Measurements from ENCODE around the gene MRPL52. TPM values are rescaled to one million over a fixed set of nuclear protein-coding genes. Genes with fewer than 3 reads are reported as not detected.
"Not testable (repeated sequence)": the region's sequence is repeated elsewhere in the genome, so short reads cannot be mapped to it uniquely, and the experiment has no call there.

The MRPL52 gene
- 10 to 100 TPM; 93.9 to 97.3 TPM for total RNA-seq

DNA sequence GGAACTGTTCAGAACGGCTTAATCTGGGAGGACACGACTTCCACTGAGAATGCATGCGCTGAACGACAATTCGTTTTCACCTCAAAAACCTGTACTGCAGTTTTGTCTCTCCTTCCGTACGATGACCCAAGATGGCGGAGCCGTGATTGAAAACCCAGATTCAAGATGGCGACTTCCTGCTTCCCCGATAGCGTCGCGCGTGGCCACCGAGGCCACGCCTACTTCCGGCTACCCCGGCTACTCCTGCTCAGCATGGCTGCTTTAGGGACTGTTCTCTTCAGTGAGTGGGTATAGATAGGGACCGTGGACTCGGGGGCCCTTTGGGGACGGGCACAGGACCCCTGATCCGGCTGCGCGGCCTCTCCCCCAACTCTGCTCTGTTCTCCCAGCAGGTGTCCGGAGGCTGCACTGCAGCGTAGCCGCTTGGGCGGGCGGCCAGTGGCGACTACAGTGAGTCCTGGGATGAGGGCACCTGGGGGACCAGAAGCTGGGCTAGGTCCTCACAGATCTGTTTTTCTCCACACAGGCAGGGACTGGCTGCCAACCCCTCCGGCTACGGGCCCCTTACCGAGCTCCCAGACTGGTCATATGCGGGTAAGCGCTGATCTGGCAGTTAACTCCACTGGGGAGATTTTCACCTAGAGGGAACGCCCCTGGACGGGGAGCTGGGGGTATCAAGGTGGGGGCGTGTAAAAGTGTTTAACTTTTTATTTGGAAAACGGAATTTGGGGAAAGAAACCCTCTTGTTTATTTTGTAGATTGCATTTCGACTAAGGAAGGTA lies at the start of gene MRPL52:
Gene MRPL52 (plus strand): TSS at position 227 of the 782 bp plus-strand sequence. CDS start 26 bp downstream, at position 253.
- H3K4me3 Mint-ChIP-seq: peak within 1 kb of the TSS; percentile 95
- H3K4me1 Mint-ChIP-seq (ENCODE audit: low read depth): peaks cover 32% of the 10 kb centered on the region
- peak; percentile 95 for DNase-seq
- peak within 1 kb of the TSS; percentile 96 for H3K27ac Mint-ChIP-seq
- H3K27me3 Mint-ChIP-seq (ENCODE audit: low read depth): no peaks in the 10 kb centered on the region
- H3K36me3 Mint-ChIP-seq (ENCODE audit: low read depth): peaks cover 34% of the 10 kb centered on the region
- ATAC-seq: peak; percentile 93
- ChIA-PET POLR2A (interaction anchor here (0.6 to 1.6 kb wide), 13 partner anchors 9 to 289 kb away, joined by 3 to 10 read pairs (median 4); partner anchors contain the start of genes ACIN1, C14orf119, CEBPE and DAD1), CTCF (interaction anchor here (0.7 to 23.8 kb wide), 12 partner anchors 8 to 272 kb away, joined by 3 to 590 read pairs (median 4); partner anchors contain the start of genes LRP10, OXA1L and PRMT5)
- peaks cover 3% of the 10 kb centered on the region for H3K9me3 Mint-ChIP-seq (ENCODE audit: insufficient read depth)

DNA sequence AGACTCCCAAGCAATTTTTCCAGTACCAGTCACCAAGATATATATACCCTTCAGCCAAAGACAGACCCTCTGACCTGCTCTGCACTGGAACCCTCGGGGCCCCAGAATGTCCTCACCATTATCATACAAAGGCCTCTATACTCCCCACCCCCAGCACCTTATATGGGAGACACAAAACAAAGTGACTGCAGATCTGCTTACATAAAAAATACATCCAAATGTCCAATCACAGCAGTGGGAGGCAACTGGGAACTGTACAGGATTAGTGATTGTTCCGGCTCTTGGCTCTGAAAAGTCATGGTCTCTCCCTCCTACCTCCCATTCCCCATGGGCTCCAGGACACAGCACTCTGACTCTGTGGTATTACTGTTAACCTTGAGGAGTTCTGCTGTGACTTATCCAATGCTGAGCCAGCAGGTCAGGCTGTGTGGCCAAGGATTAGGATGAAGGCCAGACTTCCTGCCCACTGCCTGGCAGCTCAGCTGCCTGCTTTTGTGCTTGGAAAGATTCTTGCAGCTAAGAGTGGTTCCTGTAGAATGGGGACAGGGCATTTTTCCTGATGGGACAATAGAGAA lies 49.5 kb upstream of the MRPL52 start:
- ATAC-seq: no peak
- Mint-ChIP-seq H3K4me3 (no peak overlapping the region), H3K9me3 (ENCODE audit: insufficient read depth) (no peaks in the 10 kb centered on the region), H3K27me3 (ENCODE audit: low read depth) (no peaks in the 10 kb centered on the region), H3K27ac (no peak overlapping the region), H3K4me1 (ENCODE audit: low read depth) (no peaks in the 10 kb centered on the region), H3K36me3 (ENCODE audit: low read depth) (peaks cover 8% of the 10 kb centered on the region)
- ChIA-PET CTCF (interaction anchor here (0.7 kb wide), 1 partner anchor 10 kb away, joined by 4 read pairs; no protein-coding TSS in a partner anchor), POLR2A (interaction anchor here (0.6 kb wide), 2 partner anchors 41 to 287 kb away, joined by 3 to 4 read pairs; no protein-coding TSS in a partner anchor)
- no peak for DNase-seq

GRCh38 chr14:22780941-22781300 lies 48.8 kb upstream of the MRPL52 start:
- CTCF ChIA-PET: interaction anchor here (0.7 to 1.0 kb wide), 2 partner anchors 10 to 44 kb away, joined by 3 to 4 read pairs; no protein-coding TSS in a partner anchor
- H3K4me1 Mint-ChIP-seq (ENCODE audit: low read depth): no peaks in the 10 kb centered on the region

DNA sequence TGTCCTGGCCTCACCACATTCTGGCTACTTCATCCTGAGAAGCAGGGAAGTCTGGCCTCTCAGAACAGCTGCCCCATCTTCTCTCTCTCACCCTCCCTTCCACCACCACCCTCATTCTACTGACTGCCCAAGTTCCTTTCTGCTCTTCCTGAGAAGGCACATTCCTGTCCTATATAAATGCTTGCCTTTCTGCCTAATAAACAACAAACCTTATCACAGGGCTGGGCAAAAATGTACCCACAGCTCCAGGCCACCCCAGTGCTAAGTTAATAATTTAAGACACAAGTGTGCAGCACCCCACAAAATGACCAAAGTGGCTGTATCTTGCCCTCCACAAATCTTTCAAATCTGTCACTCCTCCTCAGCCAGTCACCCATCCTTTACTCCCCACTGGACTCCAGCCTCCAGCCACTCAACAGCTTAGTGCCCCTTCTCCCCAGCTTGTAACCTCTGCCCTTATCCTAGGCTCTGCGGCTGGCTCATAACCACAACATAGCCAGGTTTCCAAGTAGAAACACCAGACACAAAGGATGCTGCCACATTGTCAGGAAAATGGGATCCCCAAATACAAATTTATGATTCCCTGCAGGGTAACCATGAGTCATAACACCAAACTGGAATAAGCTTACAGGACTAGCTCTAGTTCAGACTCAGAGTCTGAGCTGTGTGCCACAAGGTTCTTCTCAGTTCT lies 48.2 kb upstream of the MRPL52 start:
- Mint-ChIP-seq H3K4me1 (ENCODE audit: low read depth) (no peaks in the 10 kb centered on the region), H3K36me3 (ENCODE audit: low read depth) (no peaks in the 10 kb centered on the region), H3K9me3 (ENCODE audit: insufficient read depth) (no peaks in the 10 kb centered on the region), H3K4me3 (no peak overlapping the region), H3K27ac (no peak overlapping the region), H3K27me3 (ENCODE audit: low read depth) (no peaks in the 10 kb centered on the region)
- POLR2A ChIA-PET: interaction anchor here (0.5 kb wide), 1 partner anchor 16 kb away, joined by 3 read pairs; no protein-coding TSS in a partner anchor
- CTCF ChIA-PET: interaction anchor here (1.0 kb wide), 1 partner anchor 43 kb away, joined by 3 read pairs; no protein-coding TSS in a partner anchor
- ATAC-seq (no peak), DNase-seq (no peak)

More at GRCh38 chr14:22780941-22781300, 48.8 kb upstream of the MRPL52 start:
- no peak for ATAC-seq
- POLR2A ChIA-PET: interaction anchor here (0.5 to 0.6 kb wide), 2 partner anchors 16 to 40 kb away, joined by 3 to 4 read pairs; no protein-coding TSS in a partner anchor
- no peak overlapping the region for H3K27ac Mint-ChIP-seq
- H3K36me3 Mint-ChIP-seq (ENCODE audit: low read depth): peaks cover 1% of the 10 kb centered on the region
- H3K9me3 Mint-ChIP-seq (ENCODE audit: insufficient read depth): no peaks in the 10 kb centered on the region
- DNase-seq: no peak
- H3K4me3 Mint-ChIP-seq: no peak overlapping the region
- no peaks in the 10 kb centered on the region for H3K27me3 Mint-ChIP-seq (ENCODE audit: low read depth)

DNA sequence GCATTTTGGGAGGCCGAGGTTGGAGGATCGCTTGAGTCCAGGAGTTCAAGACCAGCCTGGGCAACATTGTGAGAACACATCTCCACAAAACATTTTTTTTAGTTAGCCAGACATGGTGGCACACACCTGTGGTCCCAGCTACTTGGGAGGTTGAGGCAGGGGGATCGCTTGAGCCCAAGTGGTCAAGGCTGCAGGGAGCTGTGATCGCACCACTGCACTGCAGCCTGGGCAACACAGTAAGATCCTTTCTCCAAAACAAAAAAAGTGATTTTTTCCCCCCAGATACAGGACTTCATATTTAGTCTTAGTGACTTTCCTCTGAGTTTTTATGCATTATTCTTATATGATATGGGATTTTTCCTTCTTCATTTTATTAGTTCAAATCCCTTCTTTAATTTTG lies 43.0 kb upstream of the MRPL52 start:
- H3K9me3 Mint-ChIP-seq (ENCODE audit: insufficient read depth): no peaks in the 10 kb centered on the region
- CTCF ChIA-PET: interaction anchor here (0.6 kb wide), 1 partner anchor 22 kb away, joined by 3 read pairs; no protein-coding TSS in a partner anchor
- H3K4me3 Mint-ChIP-seq: no peak overlapping the region
- no peaks in the 10 kb centered on the region for H3K36me3 Mint-ChIP-seq (ENCODE audit: low read depth)
- POLR2A ChIA-PET: no interaction called here
- no peak for DNase-seq
- peaks cover 4% of the 10 kb centered on the region for H3K4me1 Mint-ChIP-seq (ENCODE audit: low read depth)
- H3K27ac Mint-ChIP-seq: no peak overlapping the region
- ATAC-seq: no peak
- H3K27me3 Mint-ChIP-seq (ENCODE audit: low read depth): peaks cover 4% of the 10 kb centered on the region

DNA sequence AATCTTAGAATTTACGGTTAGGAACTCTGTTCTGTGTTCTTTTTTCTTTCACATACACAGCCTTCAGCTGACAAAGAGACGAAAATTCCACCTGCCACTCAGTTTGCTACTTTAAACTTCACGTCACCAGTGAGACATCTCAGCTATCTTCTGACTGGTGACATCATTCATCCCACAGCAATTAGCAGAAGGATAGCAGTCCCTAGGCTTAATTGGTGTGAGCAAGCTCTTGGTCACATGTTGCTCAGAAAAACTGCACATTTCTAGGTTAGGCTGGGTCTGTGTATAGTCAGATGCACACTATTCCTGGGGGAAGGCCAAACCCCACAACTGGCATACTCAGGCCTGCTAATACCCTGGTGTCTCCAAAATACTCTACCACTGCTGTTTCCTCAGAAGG lies 38.4 kb upstream of the MRPL52 start:
- peaks cover 4% of the 10 kb centered on the region for H3K4me1 Mint-ChIP-seq (ENCODE audit: low read depth)
- H3K27me3 Mint-ChIP-seq (ENCODE audit: low read depth): peaks cover 12% of the 10 kb centered on the region
- DNase-seq (no peak), ATAC-seq (no peak)
- no peak overlapping the region for H3K4me3 Mint-ChIP-seq
- no peaks in the 10 kb centered on the region for H3K9me3 Mint-ChIP-seq (ENCODE audit: insufficient read depth)
- no peak overlapping the region for H3K27ac Mint-ChIP-seq
- POLR2A ChIA-PET: interaction anchor here (1.0 kb wide), 1 partner anchor 25 kb away, joined by 3 read pairs; the partner anchor contains the start of gene OXA1L
- CTCF ChIA-PET: interaction anchor here (0.9 to 1.6 kb wide), 2 partner anchors 11 to 192 kb away, joined by 3 to 4 read pairs; no protein-coding TSS in a partner anchor
- no peaks in the 10 kb centered on the region for H3K36me3 Mint-ChIP-seq (ENCODE audit: low read depth)

DNA sequence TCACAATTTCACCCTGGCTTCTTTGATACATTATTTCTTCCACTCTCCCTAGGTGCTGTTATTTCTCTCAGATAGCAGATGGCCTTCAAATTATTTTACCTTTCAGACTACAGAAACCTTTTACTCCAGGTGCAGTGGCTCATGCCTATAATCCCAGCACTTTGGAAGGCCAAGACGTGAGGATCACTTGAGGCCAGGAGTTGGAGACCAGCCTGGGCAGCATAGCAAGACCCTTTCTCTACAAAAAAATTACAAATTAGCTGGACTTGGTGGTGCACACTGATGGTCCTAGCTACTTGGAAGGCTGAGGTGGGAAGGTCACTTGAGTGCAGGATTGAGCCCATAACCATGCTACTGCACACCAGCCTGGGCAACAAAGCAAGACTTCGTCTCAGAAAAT lies 37.5 kb upstream of the MRPL52 start:
- Mint-ChIP-seq H3K27ac (no peak overlapping the region), H3K9me3 (ENCODE audit: insufficient read depth) (no peaks in the 10 kb centered on the region), H3K4me1 (ENCODE audit: low read depth) (peaks cover 4% of the 10 kb centered on the region), H3K4me3 (no peak overlapping the region), H3K36me3 (ENCODE audit: low read depth) (no peaks in the 10 kb centered on the region), H3K27me3 (ENCODE audit: low read depth) (peaks cover 16% of the 10 kb centered on the region)
- POLR2A ChIA-PET: interaction anchor here (1.0 kb wide), 1 partner anchor 26 kb away, joined by 3 read pairs; the partner anchor contains the start of gene OXA1L
- DNase-seq (no peak), ATAC-seq (no peak)
- CTCF ChIA-PET: no interaction called here

DNA sequence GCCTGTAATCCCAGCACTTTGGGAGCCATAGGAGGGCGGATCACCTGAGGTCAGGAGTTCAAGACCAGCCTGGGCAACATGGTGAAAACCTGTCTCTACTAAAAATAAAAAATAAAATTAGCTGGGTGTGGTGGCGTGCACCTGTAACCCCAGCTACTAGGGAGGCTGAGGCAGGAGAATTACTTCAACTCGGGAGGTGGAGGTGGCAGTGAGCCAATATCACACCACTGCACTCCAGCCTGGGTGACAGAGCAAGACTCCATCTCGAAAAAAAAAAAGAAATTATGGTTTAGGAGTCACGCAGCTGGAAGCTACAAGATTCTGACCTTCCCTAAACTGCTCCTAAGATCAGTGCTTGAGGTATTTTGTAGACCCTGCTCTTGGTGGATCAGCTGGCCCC lies 36.1 kb upstream of the MRPL52 start:
- CTCF ChIA-PET; H3K4me1 Mint-ChIP-seq (ENCODE audit: low read depth); POLR2A ChIA-PET; H3K27ac Mint-ChIP-seq; H3K36me3 Mint-ChIP-seq (ENCODE audit: low read depth); ATAC-seq; DNase-seq; H3K9me3 Mint-ChIP-seq (ENCODE audit: insufficient read depth); H3K4me3 Mint-ChIP-seq: not testable (repeated sequence)
- peaks cover 20% of the 10 kb centered on the region for H3K27me3 Mint-ChIP-seq (ENCODE audit: low read depth)

DNA sequence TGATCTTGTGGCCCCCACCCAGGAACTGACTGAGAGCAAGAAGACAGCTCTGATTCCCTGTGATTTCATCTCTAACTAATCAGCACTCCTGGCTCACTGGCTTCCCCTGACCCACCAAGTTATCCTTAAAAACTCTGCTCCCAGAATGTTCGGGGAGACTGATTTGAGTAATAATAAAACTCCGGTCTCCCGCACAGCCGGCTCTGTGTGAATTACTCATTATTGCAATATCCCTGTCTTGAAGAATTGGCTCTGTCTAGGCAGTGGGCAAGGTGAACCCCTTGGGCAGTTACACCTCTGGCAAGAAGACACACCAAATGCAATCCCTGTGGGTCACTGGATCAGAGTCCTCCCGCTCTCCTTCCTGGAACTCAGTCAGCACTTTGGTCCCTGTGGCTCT lies 35.7 kb upstream of the MRPL52 start:
- DNase-seq (no peak), ATAC-seq (no peak)
- POLR2A ChIA-PET: no interaction called here
- H3K36me3 Mint-ChIP-seq (ENCODE audit: low read depth): no peaks in the 10 kb centered on the region
- H3K9me3 Mint-ChIP-seq (ENCODE audit: insufficient read depth): no peaks in the 10 kb centered on the region
- no peak overlapping the region for H3K27ac Mint-ChIP-seq
- no peak overlapping the region for H3K4me3 Mint-ChIP-seq
- H3K27me3 Mint-ChIP-seq (ENCODE audit: low read depth): peaks cover 24% of the 10 kb centered on the region
- peaks cover 4% of the 10 kb centered on the region for H3K4me1 Mint-ChIP-seq (ENCODE audit: low read depth)
- CTCF ChIA-PET: no interaction called here

DNA sequence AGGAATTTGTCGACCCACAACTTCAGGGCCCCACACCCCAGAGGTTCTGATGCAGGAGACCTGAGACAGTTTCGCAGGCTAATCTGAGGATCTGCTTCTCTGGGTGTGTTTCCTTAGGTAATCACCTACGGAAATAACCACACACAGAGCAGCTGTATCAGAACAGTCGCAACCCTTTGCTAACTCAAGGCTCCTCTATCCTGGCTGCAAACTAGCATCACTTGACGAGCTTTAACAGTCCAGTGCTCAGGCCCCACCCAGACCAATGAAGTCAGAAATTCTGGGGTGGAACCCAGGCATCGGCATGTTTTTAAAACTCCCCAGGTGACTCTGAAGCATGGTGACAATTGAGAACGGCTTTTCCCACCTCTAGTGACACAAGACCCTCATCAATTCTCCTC lies 35.1 kb upstream of the MRPL52 start:
- no peak overlapping the region for H3K4me3 Mint-ChIP-seq
- H3K27ac Mint-ChIP-seq: no peak overlapping the region
- H3K9me3 Mint-ChIP-seq (ENCODE audit: insufficient read depth): no peaks in the 10 kb centered on the region
- DNase-seq: no peak
- H3K4me1 Mint-ChIP-seq (ENCODE audit: low read depth): peaks cover 4% of the 10 kb centered on the region
- no peaks in the 10 kb centered on the region for H3K36me3 Mint-ChIP-seq (ENCODE audit: low read depth)
- peaks cover 27% of the 10 kb centered on the region for H3K27me3 Mint-ChIP-seq (ENCODE audit: low read depth)
- no peak for ATAC-seq
- CTCF ChIA-PET: no interaction called here
- POLR2A ChIA-PET: no interaction called here

GRCh38 chr14:22796087-22796707 lies 33.5 kb upstream of the MRPL52 start:
- Mint-ChIP-seq H3K4me3 (no peak overlapping the region), H3K36me3 (ENCODE audit: low read depth) (no peaks in the 10 kb centered on the region), H3K9me3 (ENCODE audit: insufficient read depth) (no peaks in the 10 kb centered on the region), H3K27me3 (ENCODE audit: low read depth) (peaks cover 34% of the 10 kb centered on the region), H3K4me1 (ENCODE audit: low read depth) (no peaks in the 10 kb centered on the region), H3K27ac (no peak overlapping the region)
- no peak for DNase-seq
- POLR2A ChIA-PET: interaction anchor here (0.9 kb wide), 1 partner anchor 30 kb away, joined by 3 read pairs; the partner anchor contains the start of gene OXA1L
- CTCF ChIA-PET: interaction anchor here (0.7 to 1.4 kb wide), 2 partner anchors 27 to 104 kb away, joined by 3 to 6 read pairs; no protein-coding TSS in a partner anchor
- ATAC-seq: no peak
